ENCODE data around the gene TREML1. TPM values are rescaled to one million over a fixed set of nuclear protein-coding genes. Genes with fewer than 3 reads are reported as not detected.

TREML1 gene
- total RNA-seq, 4 donors from 2014 or later: 4.8 TPM; not detected in 3

DNA sequence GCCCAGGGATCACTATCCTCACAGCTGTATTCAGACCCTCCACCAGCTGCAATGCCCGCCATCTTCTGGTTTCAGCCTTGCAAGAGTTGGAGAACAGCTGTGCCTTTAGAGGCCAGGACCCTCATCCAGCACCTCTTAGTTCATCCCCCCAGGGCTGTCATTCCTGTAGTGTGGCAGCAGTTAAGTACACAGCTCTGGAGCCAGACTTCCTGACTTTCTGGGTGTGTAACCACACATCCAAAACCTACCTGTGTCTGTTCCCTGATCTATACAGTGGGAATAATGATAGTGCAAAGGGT, 9.2 kb upstream of the TREML1 start:
- TF ChIP-seq, protein P1, sequence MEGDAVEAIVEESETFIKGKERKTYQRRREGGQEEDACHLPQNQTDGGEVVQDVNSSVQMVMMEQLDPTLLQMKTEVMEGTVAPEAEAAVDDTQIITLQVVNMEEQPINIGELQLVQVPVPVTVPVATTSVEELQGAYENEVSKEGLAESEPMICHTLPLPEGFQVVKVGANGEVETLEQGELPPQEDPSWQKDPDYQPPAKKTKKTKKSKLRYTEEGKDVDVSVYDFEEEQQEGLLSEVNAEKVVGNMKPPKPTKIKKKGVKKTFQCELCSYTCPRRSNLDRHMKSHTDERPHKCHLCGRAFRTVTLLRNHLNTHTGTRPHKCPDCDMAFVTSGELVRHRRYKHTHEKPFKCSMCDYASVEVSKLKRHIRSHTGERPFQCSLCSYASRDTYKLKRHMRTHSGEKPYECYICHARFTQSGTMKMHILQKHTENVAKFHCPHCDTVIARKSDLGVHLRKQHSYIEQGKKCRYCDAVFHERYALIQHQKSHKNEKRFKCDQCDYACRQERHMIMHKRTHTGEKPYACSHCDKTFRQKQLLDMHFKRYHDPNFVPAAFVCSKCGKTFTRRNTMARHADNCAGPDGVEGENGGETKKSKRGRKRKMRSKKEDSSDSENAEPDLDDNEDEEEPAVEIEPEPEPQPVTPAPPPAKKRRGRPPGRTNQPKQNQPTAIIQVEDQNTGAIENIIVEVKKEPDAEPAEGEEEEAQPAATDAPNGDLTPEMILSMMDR (IDR thresholded peaks at IDR 0.05; ENCODE audit: low read depth): no peak

DNA sequence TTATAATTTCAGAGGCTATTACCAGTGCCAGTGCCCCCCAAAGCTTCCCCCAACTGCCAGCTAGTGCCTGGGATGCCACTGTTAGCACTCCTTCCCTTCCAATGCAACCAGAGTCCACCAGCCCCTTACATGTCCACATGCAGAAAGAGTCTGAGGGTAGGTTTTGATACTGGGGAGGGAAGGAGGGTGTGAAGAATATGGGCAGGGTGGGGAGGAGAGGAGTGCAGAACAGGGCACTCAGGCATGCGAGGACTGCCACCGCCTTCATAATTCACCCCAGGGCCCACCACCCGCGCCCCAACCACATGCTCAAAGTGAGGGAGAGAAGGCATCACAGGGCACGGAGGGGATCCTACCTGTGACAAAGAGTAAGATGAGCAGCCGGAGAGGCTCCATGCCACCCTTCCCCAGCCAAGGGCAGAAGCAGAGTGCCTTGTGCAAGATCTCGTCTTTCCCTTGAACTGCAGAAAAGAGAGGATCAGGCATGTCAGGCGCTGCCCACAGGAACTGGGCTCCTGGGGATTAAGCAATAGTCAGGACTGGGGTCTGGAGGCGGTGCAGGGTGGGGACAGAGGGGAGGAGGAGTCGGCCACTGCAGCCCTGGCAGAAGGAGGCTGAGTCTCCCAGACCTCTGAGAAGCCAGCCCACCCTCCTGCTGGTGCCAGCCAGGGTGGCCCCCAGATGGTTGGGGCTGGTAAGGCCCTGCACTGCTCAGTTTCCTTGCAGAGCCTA, 8.7 kb upstream of the TREML1 start, which contains the start of gene TREM2:
Gene TREM2 (minus strand): TSS at position 430 of the 732 bp plus-strand sequence. CDS start 34 bp downstream, at position 396.
- TF ChIP-seq, protein P1 (IDR thresholded peaks at IDR 0.05; ENCODE audit: low read depth): no peak

DNA sequence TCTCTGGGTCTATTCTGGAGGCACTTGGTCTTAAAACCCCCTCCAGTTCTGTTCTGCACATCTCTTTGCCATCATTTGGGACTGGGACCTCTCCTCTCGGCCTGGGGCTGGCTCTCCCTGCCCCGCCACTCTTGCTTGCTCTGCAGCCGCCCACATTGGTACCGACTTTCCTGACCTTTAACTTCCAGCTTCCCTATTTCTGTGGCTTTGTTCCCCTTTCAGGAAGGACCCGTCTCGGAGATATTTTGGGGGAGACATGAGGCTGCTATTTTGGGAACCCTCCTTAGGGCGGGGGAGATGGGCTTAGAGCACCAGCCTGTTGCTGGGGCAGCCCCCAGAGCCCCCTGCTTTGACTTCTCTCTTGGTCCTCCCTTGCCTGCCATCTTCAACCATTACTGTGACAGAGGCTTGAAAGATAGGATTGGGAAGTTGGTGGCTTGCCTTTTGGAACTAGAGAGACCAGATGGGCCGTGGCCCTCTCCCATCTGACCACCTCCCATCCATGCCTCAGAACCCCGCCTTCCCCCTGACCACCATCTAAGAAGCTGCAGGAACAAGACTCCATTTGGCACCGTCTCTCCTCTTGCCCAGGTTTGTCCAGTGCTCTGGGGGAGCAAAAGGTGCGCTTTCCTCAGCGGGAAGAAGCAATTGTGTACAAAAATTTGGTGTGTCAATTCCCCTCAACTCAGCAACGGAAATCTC, 7.9 kb upstream of the TREML1 start:
- TF ChIP-seq, protein P1 (IDR thresholded peaks at IDR 0.05; ENCODE audit: low read depth): no peak

DNA sequence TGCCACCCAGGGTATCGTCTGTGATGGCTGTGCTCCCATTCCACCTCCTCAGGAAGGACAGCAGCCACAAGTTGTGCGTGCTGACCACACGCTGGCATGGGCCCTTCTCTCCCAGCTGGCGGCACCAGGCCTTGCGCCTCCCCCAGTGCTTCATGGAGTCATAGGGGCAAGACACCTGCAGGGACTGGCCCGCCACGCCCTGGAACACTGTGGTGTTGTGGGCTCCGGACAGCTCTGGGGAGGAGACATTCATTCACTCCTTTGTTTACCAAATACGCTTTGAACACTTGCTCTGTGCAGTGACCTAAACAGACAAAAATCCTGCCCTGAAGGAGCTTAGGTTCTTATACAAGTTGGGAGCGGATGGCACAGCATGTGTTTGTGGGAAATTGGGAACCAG, 7.2 kb upstream of the TREML1 start:
- TF ChIP-seq, protein P1 (IDR thresholded peaks at IDR 0.05; ENCODE audit: low read depth): no peak

DNA sequence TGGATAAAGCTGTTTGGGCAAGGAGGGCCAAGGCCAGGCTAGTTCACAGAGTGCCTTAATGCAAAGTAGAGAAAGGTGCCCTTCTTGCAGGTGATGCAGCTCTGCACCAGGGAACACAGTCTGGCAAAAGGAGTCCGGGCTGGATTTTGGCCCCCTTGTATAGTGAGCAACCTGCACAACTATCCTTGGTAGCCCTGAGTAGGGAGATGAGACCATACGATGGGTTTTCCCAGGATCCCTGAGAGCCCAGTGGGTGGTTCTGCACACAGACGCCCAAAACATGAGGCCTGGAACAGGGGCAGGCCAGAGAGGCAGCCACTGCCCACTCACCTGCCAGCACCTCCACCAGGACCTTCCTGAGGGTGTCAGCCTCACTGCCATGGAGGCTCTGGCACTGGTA, 6.8 kb upstream of the TREML1 start:
- TF ChIP-seq, protein P1 (IDR thresholded peaks at IDR 0.05; ENCODE audit: low read depth): no peak

DNA sequence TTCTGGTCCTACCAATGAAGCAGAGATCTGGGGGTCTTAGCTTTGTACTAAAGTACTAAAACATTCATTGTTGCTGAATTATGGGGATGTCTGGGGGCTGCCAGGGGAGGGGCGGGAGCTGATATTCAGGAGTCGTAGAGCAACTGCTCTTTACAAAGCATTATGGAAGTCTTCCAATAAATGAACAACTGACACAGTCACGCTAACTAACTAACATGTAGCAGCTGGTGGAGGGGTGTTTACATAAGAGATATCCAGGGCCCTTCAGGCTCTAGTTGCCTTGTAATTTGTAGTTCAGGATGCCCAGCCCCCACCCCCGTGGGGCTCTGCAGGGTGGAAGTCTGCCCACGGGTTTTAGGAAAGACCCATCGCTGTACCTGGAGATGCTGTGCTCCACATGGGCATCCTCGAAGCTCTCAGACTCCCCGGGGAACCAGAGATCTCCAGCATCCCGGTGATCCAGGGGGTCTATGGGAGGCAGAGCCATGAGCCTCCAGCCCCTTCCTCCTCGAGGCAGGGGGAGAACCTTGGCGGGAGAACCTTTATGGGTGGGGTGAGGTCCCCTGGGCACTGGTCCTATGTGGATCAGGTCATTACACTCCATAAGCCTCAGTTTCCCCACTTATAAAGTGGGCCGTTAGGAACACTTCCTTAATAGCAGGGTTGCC, 5.4 kb upstream of the TREML1 start:
- TF ChIP-seq, protein P1 (IDR thresholded peaks at IDR 0.05; ENCODE audit: low read depth): no peak

DNA sequence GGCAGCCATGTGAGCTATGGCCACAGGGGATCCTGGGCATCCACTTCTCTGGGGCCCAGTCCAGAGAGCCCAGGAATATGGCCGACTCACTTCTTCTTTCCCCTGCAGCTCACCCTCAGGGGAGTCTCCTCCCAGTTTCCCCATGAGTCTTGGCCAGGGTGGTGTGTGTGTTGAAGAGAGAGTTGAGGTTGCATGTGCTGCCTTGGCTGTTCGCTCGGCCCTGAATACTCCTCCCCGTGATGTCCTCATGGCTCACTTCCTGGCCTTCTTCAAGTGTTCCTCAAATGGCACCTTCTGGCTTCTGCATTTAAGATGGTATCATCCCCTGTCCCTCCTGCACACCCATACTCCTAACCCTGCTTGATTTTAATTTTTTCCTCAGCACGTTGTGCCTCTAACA, 3.2 kb upstream of the TREML1 start:
- TF ChIP-seq, protein P1 (IDR thresholded peaks at IDR 0.05; ENCODE audit: low read depth): no peak

All from subcutaneous adipose tissue (tissue), 4 donors.